GM21528 (cell line): Measurements from ENCODE around the gene HOXB9.

Experiments used
- ATAC-seq: cut with Tn5 transposase; IDR thresholded peaks from one replicate; pipeline ENCODE4 v1.9.1; 2021; ENCODE audit warnings: mild to moderate bottlenecking, moderate library complexity; ENCODE audit not compliant: unreplicated experiment, low FRiP score

HOXB9 gene

GRCh38 chr17:48600244-48601098 is 25.7 kb downstream of the HOXB9 start:
- ATAC-seq = no peak

GRCh38 chr17:48599354-48599753 is 26.8 kb downstream of the HOXB9 start:
- ATAC-seq = no peak

- ATAC-seq = no peak
Measured at GRCh38 chr17:48598736-48599135, 27.4 kb downstream of the HOXB9 start.

GRCh38 chr17:48597778-48598631 is 28.2 kb downstream of the HOXB9 start:
- ATAC-seq = no peak

- ATAC-seq = no peak
Measured at GRCh38 chr17:48597528-48597777, 28.7 kb downstream of the HOXB9 start.

GRCh38 chr17:48596735-48597527 is 29.2 kb downstream of the HOXB9 start:
- ATAC-seq = no peak

GRCh38 chr17:48596000-48596734 is 30.0 kb downstream of the HOXB9 start:
- no peak for ATAC-seq

GRCh38 chr17:48595278-48595999 is 30.7 kb downstream of the HOXB9 start:
- ATAC-seq = no peak

- no peak for ATAC-seq
Measured at GRCh38 chr17:48594538-48595277, 31.4 kb downstream of the HOXB9 start.

GRCh38 chr17:48593840-48594537 is 32.2 kb downstream of the HOXB9 start:
- no peak for ATAC-seq

GRCh38 chr17:48593126-48593829 is 32.9 kb downstream of the HOXB9 start, which contains the start of gene HOXB5:
TSS of gene HOXB5 (minus strand) at chr17:48593779. CDS start at chr17:48593682, 97 bp downstream.
- ATAC-seq = no peak

GRCh38 chr17:48592577-48592976 is 33.6 kb downstream of the HOXB9 start:
- no peak for ATAC-seq

GRCh38 chr17:48592057-48592514 is 34.1 kb downstream of the HOXB9 start:
- no peak for ATAC-seq

GRCh38 chr17:48591255-48592056 is 34.7 kb downstream of the HOXB9 start:
- ATAC-seq = no peak

- no peak for ATAC-seq
Measured at GRCh38 chr17:48590607-48591161, 35.5 kb downstream of the HOXB9 start.

- no peak for ATAC-seq
Measured at GRCh38 chr17:48589831-48590606, 36.1 kb downstream of the HOXB9 start, which contains the start of gene HOXB3. TSS of gene HOXB3 (minus strand) at chr17:48590241. CDS start at chr17:48552474, 37,767 bp downstream.
